HepG2 (cell line): ENCODE measurements around the gene RAB43. TPM values are rescaled to one million over a fixed set of nuclear protein-coding genes. Genes with fewer than 3 reads are reported as not detected.

Experiments used
- CREM ChIP-seq, 2 experiments: sonication (generic) in 1 of 2; formaldehyde crosslinking in 1 of 2; IDR thresholded peaks; 2 replicates each; pipeline versions ENCODE4 v1.4.0 to v1.6.1; 2016 to 2020; ENCODE audit warnings: antibody characterized with exemption in 1 of 2, mild to moderate bottlenecking in 1 of 2, missing genetic modification reagents in 1 of 2
- EP300 ChIP-seq, 3 experiments: sonication (generic) in 1 of 3; formaldehyde crosslinking in 1 of 3; IDR thresholded peaks; 2 replicates each; pipeline versions ENCODE4 v1.5.1 to v1.6.1; 2011 to 2020; ENCODE audit warnings: low read depth in 2 of 3, low read length in 2 of 3, borderline replicate concordance in 1 of 3, improper control_type of control experiment in 1 of 3, mild to moderate bottlenecking in 1 of 3, missing genetic modification reagents in 1 of 3, moderate library complexity in 1 of 3
- FOSL2 ChIP-seq: sonication (generic); formaldehyde crosslinking; IDR thresholded peaks from 2 replicates; pipeline ENCODE4 v1.4.0; 2020; ENCODE audit warnings: missing genetic modification reagents
- HDAC2 ChIP-seq: sonication (generic); formaldehyde crosslinking; IDR thresholded peaks from 2 replicates; pipeline ENCODE4 v1.4.0; 2020; ENCODE audit warnings: missing genetic modification reagents
- HOXA5 ChIP-seq: sonication (generic); formaldehyde crosslinking; IDR thresholded peaks from 2 replicates; pipeline ENCODE4 v1.4.0; 2020; ENCODE audit warnings: missing genetic modification reagents
- POLR2G ChIP-seq: fragments of 200-400 bp; formaldehyde crosslinking; IDR thresholded peaks from 2 replicates; pipeline ENCODE4 v1.6.1; 2018; ENCODE audit warnings: mild to moderate bottlenecking, low read depth, low read length, moderate library complexity
- SOX6 ChIP-seq, 2 experiments: fragments of 450-650 bp in 1 of 2; sonication (generic) in 1 of 2; formaldehyde crosslinking in 1 of 2; IDR thresholded peaks; 2 replicates each; pipeline versions ENCODE4 v1.4.0 to v1.6.1; 2017 to 2020; ENCODE audit warnings: antibody characterized with exemption in 1 of 2, mild to moderate bottlenecking in 1 of 2, missing genetic modification reagents in 1 of 2
- SP2 ChIP-seq: sonication (generic); formaldehyde crosslinking; IDR thresholded peaks from 2 replicates; pipeline ENCODE4 v1.5.1; 2020; ENCODE audit warnings: mild to moderate bottlenecking, missing genetic modification reagents
- ZBTB20 ChIP-seq: sonication (generic); formaldehyde crosslinking; IDR thresholded peaks from 2 replicates; pipeline ENCODE4 v1.8.1; 2023; ENCODE audit warnings: missing genetic modification reagents, low read depth, mild to moderate bottlenecking, borderline replicate concordance
- ZNF136 ChIP-seq: sonication (generic); formaldehyde crosslinking; IDR thresholded peaks from 2 replicates; pipeline ENCODE4 v1.8.1; 2022; ENCODE audit warnings: low read depth, mild to moderate bottlenecking, moderate library complexity, missing genetic modification reagents
- ZNF614 ChIP-seq: IDR thresholded peaks from 2 replicates; pipeline ENCODE4 v1.6.1; 2018; ENCODE audit warnings: missing biosample characterization, missing genetic modification reagents, inconsistent platforms, borderline replicate concordance
- polyA plus RNA-seq, 8 experiments: library from polyadenylated mRNA; depleted of rRNA in 3 of 8; stranded (reverse) in 7 of 8; unstranded in 1 of 8; fragments of >200 nt; fragmentation: Illumina TruSeq in 4 of 8; extraction: Trizol in 4 of 8; gene quantifications; 2 replicates each; pipeline versions ENCODE4 v1.2.1 to v1.2.3, GENCODE V29; 2011 to 2016; ENCODE audit warnings: low read depth in 4 of 8, missing spikeins in 1 of 8, mixed read lengths in 1 of 8; ENCODE audit not compliant: insufficient read depth in 1 of 8
- total RNA-seq, 5 experiments: library from RNA; depleted of rRNA; stranded (reverse); fragments of >200 nt; fragmentation: Illumina TruSeq; extraction: Trizol; gene quantifications; 2 replicates each; pipeline ENCODE4 v1.2.3, GENCODE V29; 2016; ENCODE audit warnings: low read depth in 1 of 5
- TF ChIP-seq, protein P1 (sequence below): IDR thresholded peaks from 2 replicates; pipeline ENCODE4 v1.6.1; 2016; ENCODE audit warnings: missing compliant biosample characterization, missing genetic modification reagents, borderline replicate concordance
- TF ChIP-seq, protein P2 (sequence below), 2 experiments: sonication (generic) in 1 of 2; formaldehyde crosslinking in 1 of 2; IDR thresholded peaks; 2 replicates each; pipeline versions ENCODE4 v1.4.0 to v1.6.1; 2018 to 2020; ENCODE audit warnings: missing genetic modification reagents in 2 of 2, borderline replicate concordance in 1 of 2, low read depth in 1 of 2, mild to moderate bottlenecking in 1 of 2, missing biosample characterization in 1 of 2
- TF ChIP-seq, protein P3 (sequence below): sonication (generic); formaldehyde crosslinking; IDR thresholded peaks from 2 replicates; pipeline ENCODE4 v1.4.0; 2020; ENCODE audit warnings: missing genetic modification reagents
- TF ChIP-seq, protein P4 (sequence below): sonication (generic); formaldehyde crosslinking; IDR thresholded peaks from 2 replicates; pipeline ENCODE4 v1.4.0; 2020; ENCODE audit warnings: missing genetic modification reagents
- TF ChIP-seq, protein P5 (sequence below): IDR thresholded peaks from 2 replicates; pipeline ENCODE4 v1.6.1; 2016; ENCODE audit warnings: low read depth, borderline replicate concordance
- TF ChIP-seq, protein P6 (sequence below): sonication (generic); formaldehyde crosslinking; conservative IDR thresholded peaks from 2 replicates; pipeline ENCODE4 v1.4.0; 2020; ENCODE audit warnings: missing genetic modification reagents

Gene RAB43
- total and polyA plus RNA-seq, 2 of the 13 experiments (the other 11 are each of a cell fraction or from before 2014, with no cell fraction given), result 11.8 to 18.4 TPM

- TF ChIP-seq, protein P1, sequence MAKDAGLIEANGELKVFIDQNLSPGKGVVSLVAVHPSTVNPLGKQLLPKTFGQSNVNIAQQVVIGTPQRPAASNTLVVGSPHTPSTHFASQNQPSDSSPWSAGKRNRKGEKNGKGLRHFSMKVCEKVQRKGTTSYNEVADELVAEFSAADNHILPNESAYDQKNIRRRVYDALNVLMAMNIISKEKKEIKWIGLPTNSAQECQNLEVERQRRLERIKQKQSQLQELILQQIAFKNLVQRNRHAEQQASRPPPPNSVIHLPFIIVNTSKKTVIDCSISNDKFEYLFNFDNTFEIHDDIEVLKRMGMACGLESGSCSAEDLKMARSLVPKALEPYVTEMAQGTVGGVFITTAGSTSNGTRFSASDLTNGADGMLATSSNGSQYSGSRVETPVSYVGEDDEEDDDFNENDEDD (CRISPR knock-in tag), result no peak
- 0 out of 2 replicates have a peak, but pooled peaks have one; percentile 53 for TF ChIP-seq ZNF136 (CRISPR knock-in tag)
- TF ChIP-seq ZBTB20 (CRISPR knock-in tag), result no peak
- TF ChIP-seq, protein P2, sequence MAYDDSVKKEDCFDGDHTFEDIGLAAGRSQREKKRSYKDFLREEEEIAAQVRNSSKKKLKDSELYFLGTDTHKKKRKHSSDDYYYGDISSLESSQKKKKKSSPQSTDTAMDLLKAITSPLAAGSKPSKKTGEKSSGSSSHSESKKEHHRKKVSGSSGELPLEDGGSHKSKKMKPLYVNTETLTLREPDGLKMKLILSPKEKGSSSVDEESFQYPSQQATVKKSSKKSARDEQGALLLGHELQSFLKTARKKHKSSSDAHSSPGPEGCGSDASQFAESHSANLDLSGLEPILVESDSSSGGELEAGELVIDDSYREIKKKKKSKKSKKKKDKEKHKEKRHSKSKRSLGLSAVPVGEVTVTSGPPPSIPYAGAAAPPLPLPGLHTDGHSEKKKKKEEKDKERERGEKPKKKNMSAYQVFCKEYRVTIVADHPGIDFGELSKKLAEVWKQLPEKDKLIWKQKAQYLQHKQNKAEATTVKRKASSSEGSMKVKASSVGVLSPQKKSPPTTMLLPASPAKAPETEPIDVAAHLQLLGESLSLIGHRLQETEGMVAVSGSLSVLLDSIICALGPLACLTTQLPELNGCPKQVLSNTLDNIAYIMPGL (CRISPR knock-in tag; IDR thresholded peaks at IDR 0.05; ENCODE audit: borderline replicate concordance in 1 of 2, low read depth in 1 of 2), result peak; percentile 8 to 44; a peak in 2 of 4 replicates
- TF ChIP-seq, protein P3, sequence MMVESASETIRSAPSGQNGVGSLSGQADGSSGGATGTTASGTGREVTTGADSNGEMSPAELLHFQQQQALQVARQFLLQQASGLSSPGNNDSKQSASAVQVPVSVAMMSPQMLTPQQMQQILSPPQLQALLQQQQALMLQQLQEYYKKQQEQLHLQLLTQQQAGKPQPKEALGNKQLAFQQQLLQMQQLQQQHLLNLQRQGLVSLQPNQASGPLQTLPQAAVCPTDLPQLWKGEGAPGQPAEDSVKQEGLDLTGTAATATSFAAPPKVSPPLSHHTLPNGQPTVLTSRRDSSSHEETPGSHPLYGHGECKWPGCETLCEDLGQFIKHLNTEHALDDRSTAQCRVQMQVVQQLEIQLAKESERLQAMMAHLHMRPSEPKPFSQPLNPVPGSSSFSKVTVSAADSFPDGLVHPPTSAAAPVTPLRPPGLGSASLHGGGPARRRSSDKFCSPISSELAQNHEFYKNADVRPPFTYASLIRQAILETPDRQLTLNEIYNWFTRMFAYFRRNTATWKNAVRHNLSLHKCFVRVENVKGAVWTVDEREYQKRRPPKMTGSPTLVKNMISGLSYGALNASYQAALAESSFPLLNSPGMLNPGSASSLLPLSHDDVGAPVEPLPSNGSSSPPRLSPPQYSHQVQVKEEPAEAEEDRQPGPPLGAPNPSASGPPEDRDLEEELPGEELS (CRISPR knock-in tag), result peak; percentile 75; the same call in 1 of the 2 replicates
- peak; percentile 30; the same call in 1 of the 2 replicates for TF ChIP-seq HDAC2 (CRISPR knock-in tag)
- TF ChIP-seq POLR2G, result peak; percentile 66
- 0 out of 2 replicates have a peak, but pooled peaks have one; percentile 14 for TF ChIP-seq CREM (IDR thresholded peaks at IDR 0.05)
- no peak for TF ChIP-seq CREM (CRISPR knock-in tag; IDR thresholded peaks at IDR 0.05)
- TF ChIP-seq, protein P4, sequence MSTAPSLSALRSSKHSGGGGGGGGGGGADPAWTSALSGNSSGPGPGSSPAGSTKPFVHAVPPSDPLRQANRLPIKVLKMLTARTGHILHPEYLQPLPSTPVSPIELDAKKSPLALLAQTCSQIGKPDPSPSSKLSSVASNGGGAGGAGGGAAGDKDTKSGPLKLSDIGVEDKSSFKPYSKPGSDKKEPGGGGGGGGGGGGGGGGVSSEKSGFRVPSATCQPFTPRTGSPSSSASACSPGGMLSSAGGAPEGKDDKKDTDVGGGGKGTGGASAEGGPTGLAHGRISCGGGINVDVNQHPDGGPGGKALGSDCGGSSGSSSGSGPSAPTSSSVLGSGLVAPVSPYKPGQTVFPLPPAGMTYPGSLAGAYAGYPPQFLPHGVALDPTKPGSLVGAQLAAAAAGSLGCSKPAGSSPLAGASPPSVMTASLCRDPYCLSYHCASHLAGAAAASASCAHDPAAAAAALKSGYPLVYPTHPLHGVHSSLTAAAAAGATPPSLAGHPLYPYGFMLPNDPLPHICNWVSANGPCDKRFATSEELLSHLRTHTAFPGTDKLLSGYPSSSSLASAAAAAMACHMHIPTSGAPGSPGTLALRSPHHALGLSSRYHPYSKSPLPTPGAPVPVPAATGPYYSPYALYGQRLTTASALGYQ (CRISPR knock-in tag), result no peak
- TF ChIP-seq HOXA5 (CRISPR knock-in tag), result peak; percentile 18
- TF ChIP-seq SOX6 (IDR thresholded peaks at IDR 0.05), result no peak
- peak; percentile 57 for TF ChIP-seq SOX6 (CRISPR knock-in tag; IDR thresholded peaks at IDR 0.05)
- TF ChIP-seq ZNF614 (CRISPR knock-in tag), result 0 out of 2 replicates have a peak, but pooled peaks have one; percentile 19
- TF ChIP-seq, protein P5, sequence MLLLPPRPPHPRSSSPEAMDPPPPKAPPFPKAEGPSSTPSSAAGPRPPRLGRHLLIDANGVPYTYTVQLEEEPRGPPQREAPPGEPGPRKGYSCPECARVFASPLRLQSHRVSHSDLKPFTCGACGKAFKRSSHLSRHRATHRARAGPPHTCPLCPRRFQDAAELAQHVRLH (CRISPR knock-in tag), result peak; percentile 38; the same call in 1 of the 2 replicates
- TF ChIP-seq, protein P6, sequence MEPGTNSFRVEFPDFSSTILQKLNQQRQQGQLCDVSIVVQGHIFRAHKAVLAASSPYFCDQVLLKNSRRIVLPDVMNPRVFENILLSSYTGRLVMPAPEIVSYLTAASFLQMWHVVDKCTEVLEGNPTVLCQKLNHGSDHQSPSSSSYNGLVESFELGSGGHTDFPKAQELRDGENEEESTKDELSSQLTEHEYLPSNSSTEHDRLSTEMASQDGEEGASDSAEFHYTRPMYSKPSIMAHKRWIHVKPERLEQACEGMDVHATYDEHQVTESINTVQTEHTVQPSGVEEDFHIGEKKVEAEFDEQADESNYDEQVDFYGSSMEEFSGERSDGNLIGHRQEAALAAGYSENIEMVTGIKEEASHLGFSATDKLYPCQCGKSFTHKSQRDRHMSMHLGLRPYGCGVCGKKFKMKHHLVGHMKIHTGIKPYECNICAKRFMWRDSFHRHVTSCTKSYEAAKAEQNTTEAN (CRISPR knock-in tag), result peak; percentile 59; the same call in 1 of the 2 replicates
- TF ChIP-seq FOSL2 (CRISPR knock-in tag), result peak; percentile 3; the same call in 1 of the 2 replicates
- no peak for TF ChIP-seq SP2
- TF ChIP-seq EP300 (IDR thresholded peaks at IDR 0.05; ENCODE audit: low read depth in 2 of 2, low read length in 2 of 2), result peak in 1 of 2 experiments; percentile 26; a peak in 1 of 4 replicates
- no peak for TF ChIP-seq EP300 (CRISPR knock-in tag; IDR thresholded peaks at IDR 0.05; ENCODE audit: borderline replicate concordance)
These were observed 1.2 kb downstream of the RAB43 start (continued) for GRCh38 chr3:129120254-129121004.
